Occipital lobe (tissue), 2 donors: ENCODE results near the gene TOX2. TPM values are rescaled to one million over a fixed set of nuclear protein-coding genes. Genes with fewer than 3 reads are reported as not detected.

Source experiments
- DNase-seq: peaks from one replicate; lab custom pipeline; 2025; lab: John Stamatoyannopoulos, UW
- total RNA-seq: library from RNA; depleted of rRNA; stranded (reverse); fragments of >200 nt; gene quantifications from one replicate; pipeline ENCODE4 v1.2.3, GENCODE V29; 2014

Gene TOX2
- total RNA-seq, 1 donor from 2014 or later = 0.31 TPM

DNA sequence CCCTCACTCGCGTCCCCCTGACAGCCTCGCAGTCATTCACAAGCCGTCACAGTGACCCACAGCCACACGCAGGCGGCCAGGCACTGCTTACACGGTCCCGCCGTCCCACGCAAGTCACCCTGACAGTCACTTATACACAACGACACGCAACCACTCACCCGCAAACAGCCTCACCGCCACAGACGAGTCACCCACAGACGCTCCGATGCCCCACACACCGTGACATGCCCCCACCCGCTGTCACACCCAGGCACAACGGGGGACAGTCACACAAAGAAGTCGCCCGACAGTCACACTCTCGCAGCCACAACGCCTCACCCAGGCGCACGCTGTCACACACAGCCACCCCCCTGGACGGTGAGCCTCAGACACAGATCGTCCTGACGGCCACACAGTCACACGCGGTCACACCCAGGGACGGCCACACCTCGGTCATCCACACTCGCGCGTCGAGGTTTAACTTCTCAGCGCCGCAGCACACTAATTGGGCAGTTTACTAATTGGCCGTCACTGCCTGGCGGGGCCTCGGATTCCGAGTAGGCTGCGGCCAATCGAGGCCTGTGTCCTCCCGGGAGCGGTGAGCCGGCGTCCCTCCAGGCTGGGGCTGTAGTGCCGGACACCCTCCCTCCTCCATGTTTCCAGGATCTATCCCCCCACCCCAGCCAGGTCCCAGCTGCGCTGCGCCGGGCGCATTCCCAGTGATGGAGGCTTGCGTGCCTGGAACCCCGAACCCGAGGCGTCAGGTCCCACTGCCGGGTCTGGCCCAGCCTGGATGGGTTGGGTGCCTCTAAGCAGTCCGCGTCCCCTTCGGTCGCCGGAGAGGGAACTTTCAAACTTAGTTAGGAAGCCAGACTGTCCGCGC, 790 bp downstream of the TOX2 start:
- no peak for DNase-seq

DNA sequence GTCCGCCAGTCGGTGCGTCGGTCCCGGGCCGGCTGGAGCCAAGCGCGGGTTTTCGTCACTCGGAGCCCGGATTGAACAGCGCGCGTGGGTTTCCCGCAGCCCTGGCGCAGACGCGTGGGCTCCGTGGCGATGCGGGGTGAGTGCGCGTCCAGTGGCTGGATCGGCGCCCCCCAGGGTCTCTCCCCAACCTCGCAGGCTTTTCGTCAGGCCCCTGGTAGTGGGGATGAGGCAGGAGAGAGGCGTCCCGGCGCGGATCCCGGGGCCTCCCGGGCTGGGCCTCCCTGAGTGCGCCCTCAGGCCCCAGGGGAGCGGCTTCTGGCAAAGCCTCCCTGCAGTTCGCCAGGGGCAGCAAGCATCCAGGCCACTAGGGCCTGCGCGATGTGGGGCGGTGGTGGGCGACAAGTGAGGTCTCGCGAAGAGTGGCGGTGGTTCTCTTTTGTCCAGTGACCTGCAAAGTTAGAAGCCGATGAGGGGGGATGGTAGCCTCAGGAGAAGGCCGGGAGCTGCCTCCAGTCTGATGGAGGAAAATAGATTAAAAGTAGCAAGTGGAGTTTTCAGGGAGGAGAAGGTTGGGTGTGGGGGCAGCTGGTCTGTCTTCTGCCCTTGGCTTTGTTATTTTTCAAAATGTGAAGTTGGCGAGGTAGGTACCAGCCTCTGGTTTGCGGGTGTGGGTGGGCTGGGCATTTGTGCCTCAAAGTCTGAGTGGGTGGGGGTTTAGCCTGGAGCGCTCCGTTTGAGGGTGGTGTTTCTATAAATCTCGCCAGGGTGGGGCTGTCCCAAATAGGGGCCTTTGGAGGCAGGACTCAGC, 1.6 kb downstream of the TOX2 start:
- no peak for DNase-seq

DNA sequence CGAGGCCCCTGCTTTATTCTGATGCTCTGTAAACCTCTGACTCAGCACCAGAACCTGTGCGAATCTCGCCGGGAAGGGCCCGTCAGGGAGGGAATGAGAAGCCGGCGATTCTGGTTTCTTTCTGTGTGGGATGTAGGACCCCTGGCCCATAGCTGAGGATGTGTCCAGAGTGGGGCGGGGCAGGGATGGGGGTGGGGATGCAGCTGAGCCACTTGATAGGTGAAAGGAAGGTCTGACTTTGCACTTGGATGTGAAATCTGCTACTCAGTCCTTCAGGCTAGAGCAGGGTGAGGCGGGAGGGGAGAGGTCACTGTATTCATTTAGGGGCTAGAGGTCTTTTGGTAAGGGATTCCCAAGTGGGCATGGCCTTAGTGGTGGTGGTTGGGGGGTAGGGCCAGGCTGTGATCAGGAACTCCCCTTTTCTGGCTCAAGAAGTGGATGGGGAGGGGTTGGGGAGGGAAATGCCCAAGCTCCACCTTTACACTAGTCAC, 2.3 kb downstream of the TOX2 start:
- no peak for DNase-seq

DNA sequence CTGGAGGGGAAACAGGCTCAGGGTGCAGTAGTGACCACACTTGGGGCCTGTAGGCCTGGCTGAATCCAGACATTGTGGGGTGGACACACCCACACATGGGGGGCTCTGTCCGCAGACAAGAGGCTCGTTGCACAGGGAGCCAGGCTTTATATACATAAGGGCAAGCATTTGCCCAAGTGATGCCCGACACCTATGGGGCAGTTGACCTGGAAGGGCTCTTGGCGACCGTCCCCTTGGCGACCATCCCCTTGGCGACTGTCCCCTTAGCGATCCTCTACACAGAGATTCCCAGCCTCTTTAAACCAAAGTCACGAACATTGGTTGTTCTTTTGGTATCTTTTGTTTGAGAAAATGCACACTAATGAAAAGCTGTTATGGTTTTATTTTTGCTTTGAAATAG, 2.7 kb downstream of the TOX2 start:
- DNase-seq = no peak

DNA sequence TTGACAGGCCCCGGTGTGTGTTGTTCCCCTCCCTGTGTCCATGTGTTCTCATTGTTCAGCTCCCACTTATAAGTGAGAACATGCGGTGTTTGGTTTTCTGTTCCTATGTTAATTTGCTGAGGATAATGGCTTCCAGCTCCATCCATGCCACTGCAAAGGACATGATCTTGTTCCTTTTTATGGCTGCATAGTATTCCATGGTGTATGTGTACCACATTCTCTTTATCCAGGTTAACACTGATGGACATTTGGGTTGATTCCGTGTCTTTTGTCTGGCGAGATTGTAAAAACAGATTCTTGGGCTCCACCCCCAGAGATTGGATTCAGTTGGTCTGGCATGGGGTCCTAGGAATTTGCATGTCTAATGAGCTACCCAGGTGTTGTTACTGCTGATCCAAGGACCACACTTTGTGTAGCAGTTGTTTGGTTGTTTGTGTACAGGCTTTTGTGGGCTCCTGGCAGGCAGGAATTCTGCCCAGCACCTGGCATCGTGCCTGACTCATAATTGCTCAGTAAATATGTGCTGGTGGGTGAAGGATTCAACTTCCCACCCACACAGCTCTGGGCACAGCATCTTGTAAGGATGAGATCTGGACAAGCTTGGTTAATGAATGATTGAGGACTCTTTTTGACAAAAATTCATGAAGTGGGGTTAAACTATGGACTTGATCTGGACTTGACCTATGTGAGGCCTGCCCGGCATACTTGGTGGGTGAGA, 5.2 kb downstream of the TOX2 start:
- DNase-seq = no peak

DNA sequence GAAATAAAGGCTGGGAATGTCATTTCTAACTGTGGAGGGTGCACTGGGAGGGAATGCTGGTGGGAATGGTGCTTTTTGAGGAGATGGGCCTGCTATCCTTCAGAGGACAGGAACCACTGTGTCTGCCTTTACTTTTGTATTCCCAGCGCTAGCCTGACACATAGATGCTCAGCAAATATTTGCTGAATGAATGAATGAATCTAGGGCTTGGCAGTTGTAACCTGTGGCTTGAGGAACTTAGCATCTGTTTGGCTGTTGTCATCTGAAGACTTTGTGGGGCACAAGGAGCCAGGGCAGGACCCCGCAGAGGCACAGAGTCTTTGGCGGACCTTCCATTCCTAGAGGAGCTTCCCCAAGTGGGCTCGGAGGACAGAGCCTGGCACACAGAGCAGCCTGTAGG, 6.1 kb downstream of the TOX2 start:
- DNase-seq = no peak

DNA sequence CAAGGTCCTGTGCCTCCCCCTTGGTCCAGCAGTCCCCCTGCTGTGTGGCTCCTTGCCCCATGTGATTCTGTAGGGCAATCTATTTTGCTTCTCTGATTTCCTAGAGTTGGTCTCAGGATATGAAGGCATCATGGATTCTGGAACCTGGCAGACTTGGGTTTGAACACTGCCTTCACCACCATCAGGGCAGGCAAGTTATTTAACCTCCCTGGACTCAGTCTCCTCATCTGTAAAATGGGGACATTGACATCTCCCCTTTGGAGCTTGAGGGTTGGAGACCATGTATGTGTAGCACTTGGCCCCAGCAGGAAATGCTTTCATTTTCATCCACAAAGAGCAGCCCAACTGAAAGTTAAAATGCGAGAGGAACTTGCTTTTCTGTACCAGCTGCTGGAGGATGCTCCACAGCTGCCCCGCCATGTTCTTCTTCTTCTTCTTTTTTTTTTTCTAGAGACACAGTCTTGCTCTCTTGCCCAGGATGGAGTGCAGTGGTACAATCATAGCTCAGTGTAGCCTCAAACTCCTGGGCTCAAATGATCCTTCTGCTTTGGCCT, 6.7 kb downstream of the TOX2 start:
- no peak for DNase-seq

DNA sequence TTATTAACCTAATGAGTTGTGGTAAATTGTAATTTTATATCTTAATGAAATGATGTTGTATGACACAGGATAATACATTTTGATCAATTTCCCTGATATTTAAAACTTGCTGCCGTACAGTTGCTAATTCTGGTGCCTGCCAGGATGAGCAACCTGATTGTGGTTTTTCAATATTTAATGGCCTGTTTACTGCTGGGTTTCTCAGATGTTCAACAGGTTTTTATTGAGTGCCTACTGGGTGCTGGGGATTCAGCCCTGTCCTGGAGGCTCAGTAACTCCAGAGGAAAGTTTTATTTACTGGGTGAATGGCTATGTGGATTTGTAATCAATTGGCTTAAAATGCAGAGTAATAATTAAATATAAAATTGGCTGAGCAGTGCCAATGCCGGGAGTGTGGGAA, 8.0 kb downstream of the TOX2 start:
- no peak for DNase-seq

DNA sequence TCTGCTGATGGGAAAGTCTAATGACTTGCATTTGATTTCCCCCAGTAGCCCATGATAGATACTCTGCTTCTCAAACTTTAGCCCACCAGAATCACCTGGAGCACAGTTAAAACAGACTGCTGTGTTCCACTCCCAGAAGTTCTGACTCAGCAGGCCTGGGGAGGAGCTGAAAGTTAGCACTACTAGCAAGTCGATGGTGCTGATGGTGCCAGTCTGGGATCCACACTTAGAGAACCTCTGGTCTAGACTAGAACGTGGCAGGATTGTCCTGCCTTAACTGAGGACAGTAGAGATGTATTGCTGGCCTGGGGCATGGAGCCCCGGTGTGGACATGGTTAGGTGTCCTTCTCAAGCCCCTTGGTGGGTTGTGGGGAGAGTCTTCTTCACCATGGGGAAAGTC, 8.7 kb downstream of the TOX2 start:
- no peak for DNase-seq

DNA sequence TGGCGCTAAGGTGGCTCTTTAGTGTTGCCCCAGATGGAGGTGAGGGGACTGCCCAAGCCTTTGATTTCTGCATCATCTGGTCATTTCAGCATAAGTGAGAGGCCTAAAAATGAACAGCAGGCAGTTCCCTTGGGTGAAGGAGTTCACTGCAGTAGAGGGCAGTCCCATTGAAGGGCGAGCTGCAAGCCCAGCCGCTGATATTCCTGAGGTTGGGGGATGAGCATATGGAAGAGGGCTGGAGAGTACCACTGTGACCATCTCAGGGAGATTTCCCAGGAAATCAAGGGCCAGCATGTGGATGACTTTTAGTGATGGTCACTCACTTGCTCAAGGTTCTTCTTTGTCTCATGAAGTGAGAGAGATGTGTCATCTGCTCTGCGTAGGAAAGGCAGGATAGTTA, 9.3 kb downstream of the TOX2 start:
- no peak for DNase-seq

DNA sequence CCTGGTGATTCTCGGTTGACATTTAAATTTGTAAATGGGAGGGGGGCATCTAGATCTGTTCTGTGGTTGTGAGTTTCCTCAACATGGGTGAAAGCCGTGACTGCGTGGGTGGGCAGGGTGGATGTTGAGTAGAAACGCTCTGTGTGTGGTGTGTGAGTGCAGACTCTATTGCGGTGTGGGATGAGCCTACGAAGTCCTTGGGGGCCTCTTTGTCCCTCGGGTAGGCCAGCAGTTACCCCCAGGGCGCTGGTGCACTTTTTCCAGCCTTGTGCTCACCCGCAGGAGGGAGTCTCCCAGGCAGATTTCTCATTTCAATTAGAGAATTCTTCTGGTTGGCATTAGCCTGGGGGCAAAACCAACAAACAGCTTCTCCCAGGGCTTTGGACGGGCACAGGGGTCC, 10.6 kb downstream of the TOX2 start:
- DNase-seq = no peak

DNA sequence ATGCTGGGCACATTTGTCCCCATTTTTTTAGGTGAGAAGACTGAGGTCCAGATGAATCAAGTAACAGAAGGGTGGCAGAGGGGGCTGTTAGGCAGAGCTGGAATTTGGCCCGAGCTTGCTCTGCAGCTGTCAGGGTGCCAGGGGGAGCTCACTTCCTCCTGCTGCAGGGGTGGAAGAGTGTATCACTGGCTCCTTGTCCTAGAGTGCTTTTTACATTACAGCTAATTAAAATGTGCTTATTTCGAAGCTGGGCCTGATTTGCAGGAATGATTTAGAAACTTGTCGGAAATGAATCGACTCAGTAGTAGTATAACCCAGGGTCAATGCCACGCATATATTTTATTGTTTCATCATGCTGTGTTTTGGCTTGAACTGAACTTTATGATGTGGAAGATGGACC, 11.1 kb downstream of the TOX2 start:
- DNase-seq = no peak

DNA sequence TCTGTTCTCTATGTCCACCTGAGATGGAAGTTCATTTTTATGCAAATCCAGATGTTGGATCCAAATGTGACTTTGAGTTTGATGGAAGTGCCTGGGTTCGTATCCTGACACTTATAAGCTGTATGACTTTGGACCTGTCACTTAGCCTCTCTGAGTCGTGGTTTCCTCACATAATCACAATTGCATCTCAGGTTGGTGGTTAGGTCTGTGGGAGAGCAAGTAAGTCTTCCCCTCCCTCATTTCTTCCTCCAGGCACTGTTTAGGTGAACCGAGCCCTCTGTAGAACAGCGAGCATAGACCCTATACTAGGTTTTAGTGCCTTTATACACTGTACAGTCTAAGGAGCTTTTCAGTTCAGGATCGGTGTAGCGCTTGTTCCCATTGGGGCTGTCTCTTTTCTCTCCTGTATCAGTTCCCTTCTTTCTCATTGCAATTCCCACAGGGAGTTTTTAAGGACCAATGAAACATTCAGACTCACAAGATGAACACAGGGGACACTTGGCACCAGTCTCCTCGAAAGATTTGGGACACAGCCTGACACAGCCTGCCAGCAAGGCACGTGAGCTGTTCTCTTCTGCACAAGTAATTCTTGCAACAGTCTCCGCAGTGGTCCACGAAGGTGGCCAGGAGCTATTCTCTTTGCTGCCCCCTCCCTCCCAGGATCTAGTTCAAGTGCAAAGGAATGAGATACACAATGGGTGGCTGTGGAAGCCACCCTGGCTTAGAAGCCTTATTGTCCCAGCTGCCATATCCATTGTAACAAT, 11.8 kb downstream of the TOX2 start:
- DNase-seq = no peak

DNA sequence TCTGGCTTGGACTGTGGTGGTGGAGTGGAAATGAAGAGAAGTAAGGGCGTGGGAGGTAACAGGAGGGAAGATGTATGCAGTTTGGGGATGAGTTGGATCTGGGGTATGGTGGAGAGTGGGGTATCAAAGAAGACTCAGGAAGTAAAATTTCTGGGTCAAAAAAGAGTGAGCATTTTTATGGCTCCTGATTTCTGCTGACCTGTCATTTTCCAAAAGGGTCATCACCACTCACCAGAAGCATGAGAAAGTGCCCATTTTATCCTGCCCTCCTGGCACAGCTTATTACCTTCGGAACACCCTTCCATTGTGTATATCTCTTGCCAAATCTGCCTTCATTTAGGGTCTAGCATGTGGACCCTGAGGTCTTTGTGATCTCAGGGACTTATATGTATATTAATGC, 17.3 kb downstream of the TOX2 start:
- no peak for DNase-seq

DNA sequence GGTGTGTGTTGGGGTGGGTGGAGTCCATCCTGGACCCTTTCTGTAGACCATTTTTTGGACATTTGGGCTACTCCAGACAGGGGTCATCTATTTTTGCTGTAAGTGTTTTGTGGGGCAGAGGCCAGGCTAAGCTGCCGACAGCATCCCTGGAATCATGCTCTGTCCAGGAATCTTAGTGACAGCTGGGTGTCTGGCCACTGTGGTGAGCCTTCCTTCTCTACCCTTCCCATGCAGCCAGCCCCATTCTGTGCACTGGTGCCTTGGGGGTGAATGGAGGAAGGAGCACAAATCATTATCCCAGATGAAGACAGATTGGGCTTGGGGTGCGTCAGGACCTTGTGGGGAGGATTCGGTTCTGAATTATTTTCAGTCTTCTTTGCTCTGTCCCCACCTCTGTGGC, 20.2 kb downstream of the TOX2 start:
- DNase-seq = no peak

DNA sequence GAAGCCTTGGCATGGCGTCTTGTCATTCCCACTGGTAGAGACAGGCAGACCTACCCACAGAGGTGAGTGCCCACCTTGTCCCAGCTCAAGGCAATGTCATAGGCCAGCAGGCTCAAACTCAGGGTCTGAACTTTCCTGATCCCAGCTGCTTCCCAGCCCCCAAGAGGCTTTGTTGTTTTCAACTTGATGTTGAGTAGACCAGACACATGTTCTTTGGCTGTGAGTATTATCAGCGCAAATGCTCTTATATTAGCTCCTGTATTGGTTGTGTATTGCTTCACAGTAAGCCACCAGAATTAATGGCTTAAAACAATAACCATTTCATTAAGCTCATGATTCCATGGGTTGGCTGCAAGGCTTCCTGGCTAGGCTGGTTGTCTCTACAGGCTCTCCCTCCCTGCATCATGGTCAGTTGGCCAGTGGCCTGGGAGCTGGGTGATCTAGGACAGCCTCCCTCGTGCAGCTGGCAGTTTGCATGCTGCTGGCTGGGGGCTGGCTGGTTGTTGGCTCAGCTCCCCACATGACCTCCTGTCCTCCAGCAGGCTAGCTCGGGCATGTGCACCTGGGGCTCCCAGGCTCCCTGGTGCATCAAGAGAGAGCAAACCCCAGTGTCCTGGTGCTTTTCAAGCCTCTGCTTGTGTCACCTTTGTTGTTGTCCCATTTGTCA, 21.6 kb downstream of the TOX2 start:
- no peak for DNase-seq

DNA sequence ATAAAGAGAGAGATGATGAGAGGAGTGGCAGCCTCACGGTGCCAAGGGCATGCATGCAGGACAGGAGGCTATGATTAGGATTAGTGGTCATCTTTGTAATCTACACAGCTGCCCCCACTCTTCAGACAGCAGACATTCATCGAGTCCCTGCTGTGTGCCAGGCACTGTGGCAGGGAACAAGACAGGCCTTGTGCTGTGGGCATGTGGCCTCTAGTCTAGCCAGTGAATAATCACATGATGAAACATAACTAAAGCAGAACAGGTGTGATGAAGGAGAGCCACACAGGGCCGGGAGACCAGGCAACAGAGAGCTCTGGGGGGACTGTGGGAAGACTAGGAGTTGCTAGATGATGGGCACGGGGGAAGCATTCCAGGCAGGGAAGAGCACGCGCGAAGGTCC, 22.2 kb downstream of the TOX2 start:
- DNase-seq = no peak

DNA sequence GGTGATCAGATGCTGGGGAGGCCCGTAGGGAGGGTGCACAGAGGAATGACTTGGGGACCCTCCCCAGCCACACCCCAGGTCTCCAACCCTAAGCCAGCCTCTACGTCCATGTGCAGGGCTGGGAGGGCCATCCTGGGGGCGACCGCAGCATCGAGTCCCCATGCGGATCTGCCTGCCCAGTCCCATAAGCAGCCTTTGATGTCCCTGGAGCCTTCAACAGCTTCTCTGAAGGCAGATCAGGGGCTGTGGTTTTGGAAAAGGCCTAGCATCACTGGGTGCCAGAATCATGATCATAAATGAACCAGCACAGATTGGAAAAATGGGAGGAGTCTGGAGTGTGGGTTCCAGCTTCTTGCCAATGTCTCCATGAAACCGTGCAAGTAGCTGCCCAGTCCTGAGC, 22.9 kb downstream of the TOX2 start:
- DNase-seq = no peak

DNA sequence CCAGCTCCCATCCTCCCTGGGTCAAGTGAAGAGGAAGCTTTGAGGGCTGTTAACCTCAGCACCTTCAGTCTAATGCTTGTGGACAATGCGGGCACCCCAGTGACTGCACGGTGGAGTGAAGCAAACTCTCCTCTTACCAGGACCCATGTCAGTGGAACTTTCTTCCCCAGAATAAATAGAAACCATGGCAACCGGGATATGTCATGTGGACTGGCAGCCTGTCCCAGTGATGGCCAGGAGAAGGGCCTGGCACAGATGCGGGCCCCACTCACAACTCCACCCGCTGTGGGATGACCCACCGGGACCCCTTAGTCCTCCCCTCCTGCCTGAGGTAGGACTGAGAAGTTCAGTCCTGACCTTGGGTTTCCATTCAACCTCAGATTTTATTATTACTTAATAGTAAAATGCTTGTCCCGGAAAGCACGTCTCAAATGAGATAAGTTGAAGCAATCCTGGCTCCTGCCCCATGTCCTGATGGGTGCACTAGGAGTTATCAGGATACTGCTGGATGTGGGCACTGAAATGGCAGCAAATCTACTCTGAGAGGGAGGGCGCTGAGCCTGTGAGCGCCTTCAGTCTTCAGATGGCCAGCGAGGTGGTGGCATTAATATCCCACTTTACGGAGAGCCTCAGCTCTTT, 23.5 kb downstream of the TOX2 start:
- no peak for DNase-seq
